K562 (cell line): ENCODE data around the gene RNF152. TPM values are rescaled to one million over a fixed set of nuclear protein-coding genes. Genes with fewer than 3 reads are reported as not detected.

Source experiments
- ATAC-seq: fragments of 200-7000 bp; cut with Tn5 transposase; 3 replicates; pipeline ENCODE4 v1.9.1; 2020; ENCODE audit warnings: moderate library complexity
- BruUV-seq: library from RNA; stranded (reverse); fragments of 400-500 nt; replicated peaks from 2 replicates; lab custom pipeline; 2021; lab: Mats Ljungman, UMichigan
- CTCF ChIA-PET: fragments of 300-600 bp; formaldehyde crosslinking; extraction: SDS; loops from one replicate; lab custom pipeline; 2021; ENCODE audit warnings: low intra/inter-chr PET ratio; lab: Yijun Ruan, JAX
- POLR2A ChIA-PET: fragments of 300-600, 350-650 bp; sonication (Branson Sonifier 250); formaldehyde crosslinking; extraction: SDS; loops from one replicate; lab custom pipeline; 2021; ENCODE audit warnings: antibody characterized with exemption, inconsistent platforms; lab: Yijun Ruan, JAX
- DNase-seq, 4 experiments: peaks; one replicate each; pipeline versions ENCODE4 v3.0.0 to v3.0.0-alpha.2; 2011 to 2018; ENCODE audit warnings: low spot score in 3 of 4, mixed read lengths in 3 of 4; ENCODE audit errors: extremely low read depth in 1 of 4
- FAIRE-seq: peaks from 2 replicates; lab custom pipeline; 2011; peaks lifted over from hg19 to GRCh38; lab: Jason Lieb, UNC
- H2AFZ ChIP-seq: 2 replicates; pipeline ENCODE4 v1.6.0; 2011; ENCODE audit warnings: low read depth, low read length, control low read depth, inconsistent platforms
- H3K27ac ChIP-seq: fragments of 200-600 bp; 3 replicates; pipeline ENCODE4 v1.8.0; 2011; ENCODE audit warnings: low read depth, mild to moderate bottlenecking, control low read depth, inconsistent platforms, low read length, moderate library complexity, mixed read lengths; ENCODE audit errors: extremely low read depth
- H3K27me3 ChIP-seq, 2 experiments: fragments of 300-600 bp in 1 of 2; 2 replicates in 1 of 2; 3 replicates in 1 of 2; pipeline versions ENCODE4 v1.6.0 to v1.8.0; 2011; ENCODE audit warnings: inconsistent platforms in 2 of 2, low read length in 2 of 2, mild to moderate bottlenecking in 1 of 2, mixed read lengths in 1 of 2, moderate library complexity in 1 of 2; ENCODE audit not compliant: control insufficient read depth in 2 of 2, insufficient read depth in 2 of 2
- H3K36me3 ChIP-seq: fragments of 300-600 bp; 3 replicates; pipeline ENCODE4 v1.8.0; 2011; ENCODE audit warnings: mild to moderate bottlenecking, low read length, inconsistent platforms; ENCODE audit not compliant: control insufficient read depth, insufficient read depth
- H3K4me1 ChIP-seq, 2 experiments: fragments of 200-600 bp in 1 of 2; replicated peaks in 1 of 2; 2 replicates in 1 of 2; 3 replicates in 1 of 2; pipeline versions ENCODE4 v1.5.1 to v1.8.0; 2011; ENCODE audit warnings: inconsistent platforms in 2 of 2, low read length in 2 of 2, mild to moderate bottlenecking in 1 of 2, mixed read lengths in 1 of 2, moderate library complexity in 1 of 2; ENCODE audit not compliant: control insufficient read depth in 2 of 2, insufficient read depth in 2 of 2
- H3K4me2 ChIP-seq: 2 replicates; pipeline ENCODE4 v1.6.1; 2011; ENCODE audit warnings: low read length, control low read depth, inconsistent platforms, mixed read lengths; ENCODE audit not compliant: insufficient read depth
- H3K4me3 ChIP-seq: fragments of 200-600 bp; sonication (generic), shearing (Covaris generic); 2 replicates; pipeline ENCODE4 v1.5.1; 2016; ENCODE audit warnings: control low read depth, inconsistent platforms
- H3K79me2 ChIP-seq: fragments of 200-600 bp; 3 replicates; pipeline ENCODE4 v1.8.0; 2011; ENCODE audit warnings: low read length, inconsistent platforms; ENCODE audit not compliant: control insufficient read depth, insufficient read depth
- H3K9ac ChIP-seq, 2 experiments: 2 replicates each; pipeline versions ENCODE4 v1.6.0 to v1.6.1; 2011; ENCODE audit warnings: low read depth in 2 of 2, low read length in 2 of 2, control low read depth in 1 of 2, inconsistent platforms in 1 of 2, mild to moderate bottlenecking in 1 of 2, mixed read lengths in 1 of 2; ENCODE audit not compliant: insufficient read depth in 1 of 2
- H3K9me1 ChIP-seq: one replicate; pipeline ENCODE4 v1.6.0; 2011; ENCODE audit warnings: inconsistent platforms, mild to moderate bottlenecking, low read length, moderate library complexity; ENCODE audit not compliant: control insufficient read depth, insufficient read depth
- H3K9me3 ChIP-seq: replicated peaks from 2 replicates; pipeline ENCODE4 v1.5.1; 2011; ENCODE audit warnings: low read depth, low read length, inconsistent platforms; ENCODE audit not compliant: control insufficient read depth, insufficient read depth
- H4K20me1 ChIP-seq: replicated peaks from 2 replicates; pipeline ENCODE4 v1.6.1; 2011; ENCODE audit warnings: low read length, inconsistent platforms, mixed read lengths; ENCODE audit not compliant: control insufficient read depth, insufficient read depth
- BRF1 ChIP-seq: IDR thresholded peaks from 3 replicates; pipeline ENCODE4 v1.6.1; 2011; ENCODE audit warnings: borderline replicate concordance, mild to moderate bottlenecking; ENCODE audit not compliant: insufficient read length; ENCODE audit errors: extremely low read depth
- PATZ1 ChIP-seq: fragments of 250-450 bp; sonication (Bioruptor Pico); IDR thresholded peaks from 2 replicates; pipeline ENCODE4 v1.5.0; 2020; ENCODE audit warnings: mild to moderate bottlenecking, borderline replicate concordance
- POLR2G ChIP-seq: fragments of 200-400 bp; formaldehyde crosslinking; IDR thresholded peaks from 2 replicates; pipeline ENCODE4 v1.6.1; 2017; ENCODE audit warnings: low read depth, mild to moderate bottlenecking, antibody characterized with exemption, low read length, moderate library complexity
- ZHX1 ChIP-seq: fragments of 150-350 bp; conservative IDR thresholded peaks from 2 replicates; pipeline ENCODE4 v1.6.1; 2014; ENCODE audit warnings: low read length
- ZNF140 ChIP-seq: fragments of 250-450 bp; sonication (Bioruptor Pico); IDR thresholded peaks from 2 replicates; pipeline ENCODE4 v1.8.0; 2021; ENCODE audit warnings: moderate library complexity, mild to moderate bottlenecking, inconsistent platforms
- ZNF384 ChIP-seq: IDR thresholded peaks from 2 replicates; pipeline ENCODE4 v1.6.1; 2012; ENCODE audit warnings: low read depth, low read length, improper control_type of control experiment
- in situ Hi-C: fragments of 300-500 bp; cut with MboI; formaldehyde crosslinking; loops from 4 replicates; pipeline ENCODE4 v1.15.0; 2018; ENCODE audit warnings: inconsistent platforms, mixed read lengths
- intact Hi-C: fragments of 100-400 bp; cut with micrococcal nuclease; formaldehyde crosslinking; loops from 2 replicates; pipeline ENCODE4 v1.14.2; 2022
- polyA plus RNA-seq, 8 experiments: library from polyadenylated mRNA; depleted of rRNA in 4 of 8; stranded (reverse) in 5 of 8; unstranded in 3 of 8; fragments of >200 nt; fragmentation: Nextera tagmentation in 2 of 8; fragmentation: Illumina TruSeq in 1 of 8; extraction: Ambion mirVana in 2 of 8; extraction: Trizol in 1 of 8; gene quantifications; 2 replicates each; pipeline versions ENCODE4 v1.2.1 to v1.2.3, GENCODE V29; 2011 to 2014; ENCODE audit warnings: inconsistent platforms in 1 of 8, missing spikeins in 1 of 8
- total RNA-seq, 7 experiments: library from RNA; depleted of rRNA in 6 of 7; stranded (reverse); fragments of >200 nt in 6 of 7; fragmentation: Illumina TruSeq in 2 of 7; extraction: Trizol in 2 of 7; gene quantifications; 2 replicates each; pipeline versions ENCODE4 v1.2.1 to v1.2.3, GENCODE V29; 2011 to 2021; ENCODE audit warnings: low replicate concordance in 1 of 7

The RNF152 gene
- total and polyA plus RNA-seq, 9 of the 15 experiments (the other 6 are each of a cell fraction or from before 2014, with no cell fraction given), result 0.04 to 0.05 TPM; not detected in 7

GRCh38 chr18:61827591-61827990 lies 65.2 kb downstream of the RNF152 start (continued):
- TF ChIP-seq ZHX1 (no peak), PATZ1 (CRISPR knock-in tag) (no peak), ZNF384 (no peak)

- Histone ChIP-seq H3K79me2 (no peaks in the 10 kb centered on the region), H3K27me3 (no peaks in the 10 kb centered on the region), H3K9me1 (no peaks in the 10 kb centered on the region)
- DNase-seq (no peak), FAIRE-seq (no peak)
- intact Hi-C loops, result no loop called here
- TF ChIP-seq BRF1 (no peak), POLR2G (no peak), ZNF140 (CRISPR knock-in tag) (no peak)
- TF ChIP-seq, all 486 proteins: peak for 0
- no peaks in the 10 kb centered on the region for H3K4me1 ChIP-seq
- BruUV-seq, result no TSS peak
- in situ Hi-C loops, result no loop called here
- H3K4me2 ChIP-seq, result no peak overlapping the region
- H3K4me3 ChIP-seq, result no peak overlapping the region
- no peak overlapping the region for H3K27ac ChIP-seq
- no peak overlapping the region for H2AFZ ChIP-seq
- no peaks in the 10 kb centered on the region for H4K20me1 ChIP-seq
- ChIA-PET CTCF (no interaction called here), POLR2A (no interaction called here)
- H3K9me3 ChIP-seq, result no peaks in the 10 kb centered on the region
- H3K36me3 ChIP-seq, result no peaks in the 10 kb centered on the region
- no peak overlapping the region for H3K9ac ChIP-seq
- ATAC-seq, result no peak
These were observed 67.4 kb downstream of the RNF152 start for GRCh38 chr18:61825386-61825785.
